GM19395 (cell line): Measurements from ENCODE around the gene GSE1.

Experiments
- ATAC-seq: cut with Tn5 transposase; IDR thresholded peaks from one replicate; pipeline ENCODE4 v1.9.1; 2021; ENCODE audit warnings: mild to moderate bottlenecking, moderate library complexity; ENCODE audit not compliant: unreplicated experiment

Gene GSE1

GRCh38 chr16:85616607-85617321, 3.6 kb downstream of the GSE1 start:
- peak; percentile 37 for ATAC-seq

- ATAC-seq = no peak
These were observed 4.8 kb downstream of the GSE1 start for GRCh38 chr16:85617948-85618347.

- no peak for ATAC-seq
These were observed 5.4 kb downstream of the GSE1 start for GRCh38 chr16:85618521-85618920.

- no peak for ATAC-seq
These were observed 6.2 kb downstream of the GSE1 start for GRCh38 chr16:85619101-85619891.

- ATAC-seq = no peak
These were observed 7.3 kb downstream of the GSE1 start for GRCh38 chr16:85620374-85620773.

GRCh38 chr16:85621698-85622428, 8.7 kb downstream of the GSE1 start:
- ATAC-seq = no peak

GRCh38 chr16:85622683-85623082, 9.6 kb downstream of the GSE1 start:
- no peak for ATAC-seq

- no peak for ATAC-seq
These were observed 10.1 kb downstream of the GSE1 start for GRCh38 chr16:85623250-85623649.

- ATAC-seq = no peak
These were observed 11.0 kb downstream of the GSE1 start for GRCh38 chr16:85623997-85624601.

GRCh38 chr16:85624646-85625045, 11.5 kb downstream of the GSE1 start:
- ATAC-seq = no peak

GRCh38 chr16:85625053-85625452, 11.9 kb downstream of the GSE1 start:
- no peak for ATAC-seq

GRCh38 chr16:85625485-85626117, 12.5 kb downstream of the GSE1 start:
- no peak for ATAC-seq

GRCh38 chr16:85626191-85626981, 13.3 kb downstream of the GSE1 start:
- no peak for ATAC-seq

- no peak for ATAC-seq
These were observed 14.0 kb downstream of the GSE1 start for GRCh38 chr16:85627089-85627488.

- ATAC-seq = no peak
These were observed 14.6 kb downstream of the GSE1 start for GRCh38 chr16:85627526-85628264.

- no peak for ATAC-seq
These were observed 15.1 kb downstream of the GSE1 start for GRCh38 chr16:85628265-85628556.

- no peak for ATAC-seq
These were observed 15.5 kb downstream of the GSE1 start for GRCh38 chr16:85628645-85629044.

GRCh38 chr16:85629326-85629725, 16.2 kb downstream of the GSE1 start:
- ATAC-seq = no peak

- no peak for ATAC-seq
These were observed 16.7 kb downstream of the GSE1 start for GRCh38 chr16:85629853-85630252.

- ATAC-seq = no peak
These were observed 18.1 kb downstream of the GSE1 start for GRCh38 chr16:85631230-85631629.
